DMS53 treated with DMSO at 0.1 percent for 48 hours (cell line): ENCODE measurements around the gene THSD8.

ENCODE experiments used
- DNase-seq: peaks from one replicate; lab custom pipeline; 2025; ENCODE audit not compliant: unreplicated experiment; lab: John Stamatoyannopoulos, UW

The THSD8 gene

GRCh38 chr19:12779162-12779993 is 22.5 kb upstream of the THSD8 start:
- DNase-seq: no peak

DNA sequence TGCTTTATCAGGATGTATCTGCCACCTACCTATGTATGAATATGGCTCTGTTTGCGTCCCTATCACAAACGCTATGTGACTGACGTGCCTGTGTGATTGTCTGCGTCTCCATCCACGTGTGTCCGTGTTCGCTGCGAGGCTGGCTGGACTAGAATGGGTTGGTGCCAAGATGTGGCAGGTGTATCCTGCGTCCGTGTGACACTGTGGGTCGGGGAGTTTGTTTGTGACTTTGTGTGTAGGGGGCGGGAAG is 19.8 kb upstream of the THSD8 start:
- peak; percentile 12 for DNase-seq

GRCh38 chr19:12782424-12783290 is 19.2 kb upstream of the THSD8 start:
- no peak for DNase-seq

- no peak for DNase-seq
Observed at GRCh38 chr19:12783291-12783848, 18.5 kb upstream of the THSD8 start.

- no peak for DNase-seq
Observed at GRCh38 chr19:12783849-12784393, 17.9 kb upstream of the THSD8 start.

GRCh38 chr19:12784394-12784870 is 17.4 kb upstream of the THSD8 start:
- DNase-seq: no peak

GRCh38 chr19:12784871-12785430 is 16.9 kb upstream of the THSD8 start:
- DNase-seq: no peak

DNA sequence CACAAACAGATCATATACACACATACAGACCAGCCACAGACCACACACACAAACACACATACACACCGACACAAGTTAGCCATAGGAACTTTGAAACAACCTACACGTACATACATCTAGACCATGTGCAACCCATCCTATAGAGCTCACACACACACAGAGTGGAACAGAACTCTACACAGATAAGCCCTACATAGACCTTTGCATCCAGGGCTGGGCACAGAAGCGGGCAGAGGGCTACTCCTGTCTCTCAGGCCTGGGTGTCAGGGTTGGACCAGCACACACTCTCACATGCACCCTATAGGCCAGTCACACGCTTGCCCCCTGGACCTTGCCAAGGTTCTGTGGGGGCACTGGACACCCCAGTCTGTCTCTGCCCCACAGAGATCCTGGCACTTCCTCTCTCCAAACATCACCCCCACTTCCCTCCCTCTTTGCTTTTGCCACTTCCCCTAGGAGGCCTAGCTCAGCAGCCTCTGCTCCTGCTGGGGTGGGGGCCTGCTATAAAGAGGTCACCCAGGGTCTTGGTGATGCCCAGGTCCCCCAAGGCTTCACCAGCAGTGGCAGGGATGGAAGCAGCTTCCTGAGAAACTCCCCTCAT is 16.3 kb upstream of the THSD8 start:
- no peak for DNase-seq

DNA sequence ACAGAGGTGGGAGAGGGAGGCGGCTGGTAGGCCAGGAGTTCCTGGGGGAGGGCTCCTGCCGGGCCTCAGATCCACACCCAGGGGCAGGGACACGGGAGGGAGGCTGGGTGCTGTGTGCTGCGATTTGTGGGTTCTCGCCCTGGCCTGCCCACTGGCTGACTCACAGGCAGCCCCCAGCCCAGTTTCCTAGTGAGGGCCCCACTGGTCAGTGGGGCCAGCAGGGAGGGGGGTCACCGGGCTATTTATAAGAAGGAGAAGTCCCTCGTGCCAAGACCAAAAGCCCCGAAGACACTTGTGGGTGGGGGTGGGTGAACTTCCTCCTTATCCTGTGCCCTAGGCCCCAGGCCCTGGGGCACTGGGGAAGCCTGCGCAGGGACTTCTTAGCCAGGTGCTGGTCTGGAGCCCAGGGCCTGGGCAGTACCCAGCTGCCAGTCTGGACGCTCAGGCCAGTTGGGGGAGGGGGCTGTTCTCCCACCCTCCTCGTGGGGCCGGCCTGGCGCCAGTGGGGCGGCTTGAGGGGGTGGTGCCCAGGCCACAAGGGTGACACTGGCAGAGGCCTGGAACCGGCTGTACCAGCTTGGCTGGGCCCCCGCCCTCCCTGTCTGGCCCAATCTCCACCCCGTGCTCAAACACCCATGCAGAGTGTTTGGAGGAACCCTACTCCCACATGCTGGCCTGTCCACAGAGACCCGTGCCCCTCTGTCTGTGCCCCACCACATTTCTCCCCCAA is 15.6 kb upstream of the THSD8 start:
- no peak for DNase-seq

DNA sequence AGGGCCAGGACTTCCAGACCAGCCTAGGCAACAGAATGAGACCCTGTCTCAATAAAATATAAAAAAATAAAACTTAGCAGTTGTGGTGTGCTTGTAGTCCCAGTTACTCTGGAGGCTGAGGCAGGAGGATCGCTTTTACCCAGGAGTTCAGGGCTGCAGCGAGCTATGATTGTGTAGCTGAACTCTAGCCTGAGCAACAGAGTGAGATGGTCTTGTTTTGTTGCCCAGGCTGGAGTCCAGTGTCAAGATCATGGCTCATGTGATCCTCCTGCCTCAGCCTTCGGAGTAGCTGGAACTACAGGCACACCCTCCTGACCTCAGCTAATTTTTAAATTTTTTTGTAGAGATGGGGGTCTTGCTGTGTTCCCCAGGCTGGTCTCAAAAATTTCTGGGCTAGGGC is 14.9 kb upstream of the THSD8 start:
- DNase-seq: no peak

DNA sequence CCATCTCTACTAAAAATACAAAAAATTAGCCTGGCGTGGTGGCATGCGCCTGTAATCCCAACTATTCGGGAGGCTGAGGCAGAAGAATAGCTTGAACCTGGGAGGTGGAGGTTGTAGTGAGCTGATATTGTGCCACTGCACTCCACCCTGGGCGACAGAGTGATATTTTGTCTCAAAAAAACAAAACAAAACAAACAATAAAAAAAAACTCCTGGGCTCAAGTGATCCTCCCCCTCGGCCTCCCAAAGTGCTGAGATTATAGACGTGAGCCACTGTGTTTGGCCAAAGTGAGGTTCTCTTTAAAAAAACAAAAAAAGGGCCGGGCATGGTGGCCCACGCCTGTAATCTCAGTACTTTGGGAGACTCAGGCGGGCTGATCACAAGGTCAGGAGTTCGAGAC is 14.4 kb upstream of the THSD8 start:
- no peak for DNase-seq

DNA sequence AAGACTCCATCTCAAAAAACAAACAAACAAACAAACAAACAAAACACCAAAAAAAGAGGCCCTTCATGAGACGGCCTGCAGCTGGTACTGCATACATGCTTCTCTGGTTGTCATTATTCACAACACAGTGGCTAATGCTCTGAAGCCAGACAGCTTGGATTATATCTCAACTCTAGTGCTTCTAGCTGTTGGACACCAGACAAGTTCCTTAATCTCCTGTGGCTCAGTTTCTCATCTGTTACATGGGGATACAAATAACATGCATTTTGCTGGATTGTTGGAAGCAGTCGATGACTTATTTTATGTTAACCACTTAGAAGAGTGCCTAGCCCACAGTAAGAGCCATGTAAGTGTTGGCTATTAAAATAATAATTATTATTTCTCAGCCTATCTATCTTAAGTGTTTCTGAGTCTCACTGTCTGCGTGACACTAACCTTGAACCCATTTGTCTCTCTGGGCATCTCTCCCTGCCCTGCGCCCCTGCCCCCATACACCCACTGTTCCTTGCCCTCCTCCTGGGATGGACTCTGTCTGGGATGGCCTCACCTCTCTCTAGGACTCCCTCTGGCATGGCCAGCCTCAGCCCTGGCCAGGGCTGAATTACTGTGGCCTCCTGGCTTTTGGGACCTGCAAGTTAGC is 13.7 kb upstream of the THSD8 start:
- DNase-seq: no peak

- peak; percentile 10 for DNase-seq
Observed at GRCh38 chr19:12788682-12789097, 13.2 kb upstream of the THSD8 start.

DNA sequence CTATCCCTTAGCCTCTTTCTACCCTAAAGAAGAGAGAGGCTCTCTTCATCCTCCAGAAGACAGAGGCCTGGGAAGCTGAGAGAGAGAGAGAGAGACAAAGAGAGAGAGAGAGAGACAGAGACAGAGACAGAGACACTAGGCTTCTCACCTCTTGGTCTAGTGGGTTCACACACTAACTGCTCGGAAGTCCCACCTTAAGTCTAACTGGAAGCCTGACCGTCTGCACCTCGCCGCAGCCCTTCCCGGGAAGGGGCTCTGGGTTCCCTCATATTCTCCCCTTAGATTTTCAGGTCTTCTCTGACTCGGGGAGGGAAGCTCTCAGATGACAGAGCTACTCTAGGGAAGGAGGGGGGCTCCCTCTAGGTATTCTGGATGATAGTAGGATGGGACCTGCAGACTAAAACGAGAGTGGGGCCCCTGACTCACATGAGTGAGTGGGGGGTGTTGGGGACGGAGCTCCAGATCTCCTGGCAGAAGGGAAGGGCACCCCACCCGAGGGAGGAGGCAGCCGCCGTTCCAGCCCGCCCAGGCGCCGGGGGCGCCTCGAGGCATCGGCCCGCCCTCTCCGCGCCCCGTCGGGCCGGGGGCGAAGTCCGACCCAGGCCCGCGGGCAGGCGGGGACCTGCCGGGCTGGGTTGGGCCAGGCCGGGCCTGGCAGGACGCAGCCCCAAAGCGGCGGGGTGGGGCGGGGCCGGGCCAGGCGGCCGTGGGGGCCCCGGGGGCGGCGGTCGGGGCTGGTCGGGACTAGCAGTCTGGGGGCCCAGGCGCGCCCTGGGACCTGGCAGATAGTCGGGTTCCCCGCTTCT is 12.6 kb upstream of the THSD8 start:
- DNase-seq: no peak

GRCh38 chr19:12789904-12790619 is 11.8 kb upstream of the THSD8 start:
- peak; percentile 89 for DNase-seq

GRCh38 chr19:12790628-12791344 is 11.1 kb upstream of the THSD8 start:
- no peak for DNase-seq

- DNase-seq: peak; percentile 73
Observed at GRCh38 chr19:12791345-12792050, 10.4 kb upstream of the THSD8 start, which contains the start of gene JUNB. JUNB (plus strand) TSS chr19:12791486; CDS start chr19:12791772, 286 bp downstream.
